GM12864 (cell line): ENCODE measurements around the gene TNIK.

Experiments
- DNase-seq: peaks from one replicate; pipeline ENCODE4 v3.0.0-alpha.2; 2011; ENCODE audit warnings: low read depth
- H3K4me3 ChIP-seq: 2 replicates; pipeline ENCODE4 v1.5.1; 2011; ENCODE audit warnings: mild to moderate bottlenecking, low read depth, low read length, control low read depth
- CTCF ChIP-seq: IDR thresholded peaks from 2 replicates; pipeline ENCODE4 v1.5.1; 2011; ENCODE audit warnings: low read depth, mild to moderate bottlenecking, moderate library complexity, low read length, control low read depth, inconsistent platforms; ENCODE audit errors: missing control alignments

The TNIK gene

GRCh38 chr3:171049861-171050444 is 410.3 kb downstream of the TNIK start:
- H3K4me3 ChIP-seq, result no peak overlapping the region
- DNase-seq, result no peak
- peak; percentile 69 for TF ChIP-seq CTCF

GRCh38 chr3:171046760-171047159 is 413.4 kb downstream of the TNIK start:
- no peak for TF ChIP-seq CTCF
- H3K4me3 ChIP-seq, result no peak overlapping the region
- no peak for DNase-seq

GRCh38 chr3:171044835-171045793 is 415.1 kb downstream of the TNIK start:
- no peak for DNase-seq
- TF ChIP-seq CTCF, result no peak
- H3K4me3 ChIP-seq, result no peak overlapping the region

GRCh38 chr3:171044384-171044783 is 415.8 kb downstream of the TNIK start:
- no peak for DNase-seq
- no peak overlapping the region for H3K4me3 ChIP-seq
- no peak for TF ChIP-seq CTCF

- TF ChIP-seq CTCF, result no peak
- DNase-seq, result no peak
- no peak overlapping the region for H3K4me3 ChIP-seq
Measured at GRCh38 chr3:171039674-171040073, 420.5 kb downstream of the TNIK start.

GRCh38 chr3:171038342-171038741 is 421.9 kb downstream of the TNIK start:
- no peak for DNase-seq
- TF ChIP-seq CTCF, result no peak
- no peak overlapping the region for H3K4me3 ChIP-seq
